SK-N-SH treated with all-trans-retinoic acid at 6 μM for 48 hours (cell line): ENCODE data around the gene GUK1.

Experiments used
- ATAC-seq: fragments of 200-7000 bp; cut with Tn5 transposase; 3 replicates; pipeline ENCODE4 v1.9.1; 2020; ENCODE audit warnings: mild to moderate bottlenecking, moderate library complexity
- ARNTL ChIP-seq: fragments of 450-650 bp; formaldehyde crosslinking; IDR thresholded peaks from 2 replicates; pipeline ENCODE4 v1.5.0; 2020; ENCODE audit warnings: low read depth, mild to moderate bottlenecking, moderate library complexity, borderline replicate concordance
- BACH2 ChIP-seq: fragments of 250-450 bp; sonication (Bioruptor Pico); IDR thresholded peaks from 2 replicates; pipeline ENCODE4 v1.9.0; 2021; ENCODE audit warnings: mild to moderate bottlenecking, borderline replicate concordance
- CSDC2 ChIP-seq: fragments of 250-450 bp; sonication (Bioruptor Pico); IDR thresholded peaks from 2 replicates; pipeline ENCODE4 v1.5.0; 2020; ENCODE audit warnings: mild to moderate bottlenecking, moderate library complexity
- ESRRG ChIP-seq: fragments of 250-450 bp; sonication (Bioruptor Pico); IDR thresholded peaks from 2 replicates; pipeline ENCODE4 v1.6.1; 2021; ENCODE audit warnings: mild to moderate bottlenecking
- GLIS3 ChIP-seq: fragments of 250-450 bp; sonication (Bioruptor Pico); IDR thresholded peaks from 2 replicates; pipeline ENCODE4 v1.5.0; 2020; ENCODE audit warnings: mild to moderate bottlenecking, moderate library complexity
- ISL1 ChIP-seq: fragments of 250-450 bp; sonication (Bioruptor Pico); IDR thresholded peaks from 2 replicates; pipeline ENCODE4 v2.1.2; 2022; ENCODE audit warnings: mild to moderate bottlenecking, moderate library complexity
- OSR1 ChIP-seq: fragments of 250-450 bp; sonication (Bioruptor Pico); IDR thresholded peaks from 2 replicates; pipeline ENCODE4 v1.8.0; 2022; ENCODE audit warnings: moderate library complexity, mild to moderate bottlenecking, inconsistent platforms
- RARB ChIP-seq: fragments of 250-450 bp; sonication (Bioruptor Pico); IDR thresholded peaks from 2 replicates; pipeline ENCODE4 v1.8.0; 2021; ENCODE audit warnings: mild to moderate bottlenecking, moderate library complexity
- SNAI2 ChIP-seq: fragments of 250-450 bp; sonication (Bioruptor Pico); IDR thresholded peaks from 2 replicates; pipeline ENCODE4 v1.5.0; 2020; ENCODE audit warnings: mild to moderate bottlenecking, moderate library complexity
- TCF4 ChIP-seq: fragments of 250-450 bp; sonication (Bioruptor Pico); IDR thresholded peaks from 2 replicates; pipeline ENCODE4 v1.8.0; 2021; ENCODE audit warnings: mild to moderate bottlenecking, moderate library complexity, borderline replicate concordance
- TOX ChIP-seq: fragments of 250-450 bp; sonication (Bioruptor Pico); IDR thresholded peaks from 2 replicates; pipeline ENCODE4 v1.8.0; 2021; ENCODE audit warnings: mild to moderate bottlenecking, moderate library complexity, borderline replicate concordance
- ZC3H10 ChIP-seq: fragments of 250-450 bp; sonication (Bioruptor Pico); IDR thresholded peaks from 2 replicates; pipeline ENCODE4 v1.5.1; 2021; ENCODE audit warnings: mild to moderate bottlenecking, moderate library complexity
- ZFP3 ChIP-seq: fragments of 250-450 bp; sonication (Bioruptor Pico); IDR thresholded peaks from 2 replicates; pipeline ENCODE4 v1.5.0; 2020; ENCODE audit warnings: mild to moderate bottlenecking, moderate library complexity
- ZFP30 ChIP-seq: fragments of 450-650 bp; formaldehyde crosslinking; IDR thresholded peaks from 2 replicates; pipeline ENCODE4 v1.5.0; 2022; ENCODE audit warnings: mild to moderate bottlenecking, moderate library complexity
- ZNF565 ChIP-seq: fragments of 450-650 bp; formaldehyde crosslinking; conservative IDR thresholded peaks from 2 replicates; pipeline ENCODE4 v1.5.0; 2020; ENCODE audit warnings: low read depth, mild to moderate bottlenecking, moderate library complexity
- ZNF70 ChIP-seq: fragments of 450-650 bp; formaldehyde crosslinking; IDR thresholded peaks from 2 replicates; pipeline ENCODE4 v1.5.0; 2020; ENCODE audit warnings: mild to moderate bottlenecking, moderate library complexity
- ZNF8 ChIP-seq: fragments of 450-650 bp; formaldehyde crosslinking; IDR thresholded peaks from 2 replicates; pipeline ENCODE4 v1.5.0; 2020; ENCODE audit warnings: mild to moderate bottlenecking, moderate library complexity
- TF ChIP-seq, protein P1 (sequence below): fragments of 250-450 bp; sonication (Bioruptor Pico); IDR thresholded peaks from 2 replicates; pipeline ENCODE4 v1.8.0; 2020; ENCODE audit warnings: mild to moderate bottlenecking, moderate library complexity, borderline replicate concordance
- TF ChIP-seq, protein P2 (sequence below): fragments of 250-450 bp; sonication (Bioruptor Pico); IDR thresholded peaks from 2 replicates; pipeline ENCODE4 v1.5.0; 2020; ENCODE audit warnings: mild to moderate bottlenecking, moderate library complexity
- TF ChIP-seq, protein P3 (sequence below): fragments of 250-450 bp; sonication (Bioruptor Pico); IDR thresholded peaks from 2 replicates; pipeline ENCODE4 v1.5.1; 2020; ENCODE audit warnings: low read depth, mild to moderate bottlenecking, moderate library complexity

The GUK1 gene

DNA sequence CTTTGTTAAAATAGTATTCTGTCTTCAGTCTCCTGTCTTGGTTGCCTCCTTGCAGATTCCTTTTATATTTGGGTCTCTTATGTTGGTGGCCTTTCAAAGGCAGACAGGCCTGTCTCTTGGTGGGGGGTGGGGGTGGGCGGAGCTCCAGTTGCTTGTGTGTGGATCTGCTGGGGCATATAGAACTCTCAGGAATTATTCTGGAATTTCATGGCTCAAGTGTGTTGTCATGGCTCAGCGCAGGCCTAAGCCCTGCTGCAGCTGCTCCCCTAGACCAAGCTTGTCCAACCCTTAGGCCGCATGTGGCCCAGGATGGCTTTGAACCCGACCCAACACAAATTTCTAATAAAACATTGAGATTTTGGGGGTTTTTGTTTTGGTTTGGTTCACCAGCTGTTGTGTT lies 44.9 kb upstream of the GUK1 start:
- ATAC-seq: no peak
- TF ChIP-seq ESRRG (no peak), OSR1 (CRISPR knock-in tag) (no peak), SNAI2 (no peak), BACH2 (CRISPR knock-in tag) (no peak), ZNF70 (CRISPR knock-in tag) (no peak), ZFP3 (CRISPR knock-in tag) (no peak), TCF4 (CRISPR knock-in tag) (no peak), TOX (no peak), ZNF8 (CRISPR knock-in tag) (no peak), ZFP30 (CRISPR knock-in tag) (no peak), ZNF565 (no peak), ISL1 (CRISPR knock-in tag) (no peak), ZC3H10 (CRISPR knock-in tag) (no peak), RARB (CRISPR knock-in tag) (no peak)
- TF ChIP-seq, protein P1, sequence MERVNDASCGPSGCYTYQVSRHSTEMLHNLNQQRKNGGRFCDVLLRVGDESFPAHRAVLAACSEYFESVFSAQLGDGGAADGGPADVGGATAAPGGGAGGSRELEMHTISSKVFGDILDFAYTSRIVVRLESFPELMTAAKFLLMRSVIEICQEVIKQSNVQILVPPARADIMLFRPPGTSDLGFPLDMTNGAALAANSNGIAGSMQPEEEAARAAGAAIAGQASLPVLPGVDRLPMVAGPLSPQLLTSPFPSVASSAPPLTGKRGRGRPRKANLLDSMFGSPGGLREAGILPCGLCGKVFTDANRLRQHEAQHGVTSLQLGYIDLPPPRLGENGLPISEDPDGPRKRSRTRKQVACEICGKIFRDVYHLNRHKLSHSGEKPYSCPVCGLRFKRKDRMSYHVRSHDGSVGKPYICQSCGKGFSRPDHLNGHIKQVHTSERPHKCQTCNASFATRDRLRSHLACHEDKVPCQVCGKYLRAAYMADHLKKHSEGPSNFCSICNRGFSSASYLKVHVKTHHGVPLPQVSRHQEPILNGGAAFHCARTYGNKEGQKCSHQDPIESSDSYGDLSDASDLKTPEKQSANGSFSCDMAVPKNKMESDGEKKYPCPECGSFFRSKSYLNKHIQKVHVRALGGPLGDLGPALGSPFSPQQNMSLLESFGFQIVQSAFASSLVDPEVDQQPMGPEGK (CRISPR knock-in tag): no peak
- TF ChIP-seq, protein P2, sequence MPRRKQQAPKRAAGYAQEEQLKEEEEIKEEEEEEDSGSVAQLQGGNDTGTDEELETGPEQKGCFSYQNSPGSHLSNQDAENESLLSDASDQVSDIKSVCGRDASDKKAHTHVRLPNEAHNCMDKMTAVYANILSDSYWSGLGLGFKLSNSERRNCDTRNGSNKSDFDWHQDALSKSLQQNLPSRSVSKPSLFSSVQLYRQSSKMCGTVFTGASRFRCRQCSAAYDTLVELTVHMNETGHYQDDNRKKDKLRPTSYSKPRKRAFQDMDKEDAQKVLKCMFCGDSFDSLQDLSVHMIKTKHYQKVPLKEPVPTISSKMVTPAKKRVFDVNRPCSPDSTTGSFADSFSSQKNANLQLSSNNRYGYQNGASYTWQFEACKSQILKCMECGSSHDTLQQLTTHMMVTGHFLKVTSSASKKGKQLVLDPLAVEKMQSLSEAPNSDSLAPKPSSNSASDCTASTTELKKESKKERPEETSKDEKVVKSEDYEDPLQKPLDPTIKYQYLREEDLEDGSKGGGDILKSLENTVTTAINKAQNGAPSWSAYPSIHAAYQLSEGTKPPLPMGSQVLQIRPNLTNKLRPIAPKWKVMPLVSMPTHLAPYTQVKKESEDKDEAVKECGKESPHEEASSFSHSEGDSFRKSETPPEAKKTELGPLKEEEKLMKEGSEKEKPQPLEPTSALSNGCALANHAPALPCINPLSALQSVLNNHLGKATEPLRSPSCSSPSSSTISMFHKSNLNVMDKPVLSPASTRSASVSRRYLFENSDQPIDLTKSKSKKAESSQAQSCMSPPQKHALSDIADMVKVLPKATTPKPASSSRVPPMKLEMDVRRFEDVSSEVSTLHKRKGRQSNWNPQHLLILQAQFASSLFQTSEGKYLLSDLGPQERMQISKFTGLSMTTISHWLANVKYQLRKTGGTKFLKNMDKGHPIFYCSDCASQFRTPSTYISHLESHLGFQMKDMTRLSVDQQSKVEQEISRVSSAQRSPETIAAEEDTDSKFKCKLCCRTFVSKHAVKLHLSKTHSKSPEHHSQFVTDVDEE (CRISPR knock-in tag): no peak

DNA sequence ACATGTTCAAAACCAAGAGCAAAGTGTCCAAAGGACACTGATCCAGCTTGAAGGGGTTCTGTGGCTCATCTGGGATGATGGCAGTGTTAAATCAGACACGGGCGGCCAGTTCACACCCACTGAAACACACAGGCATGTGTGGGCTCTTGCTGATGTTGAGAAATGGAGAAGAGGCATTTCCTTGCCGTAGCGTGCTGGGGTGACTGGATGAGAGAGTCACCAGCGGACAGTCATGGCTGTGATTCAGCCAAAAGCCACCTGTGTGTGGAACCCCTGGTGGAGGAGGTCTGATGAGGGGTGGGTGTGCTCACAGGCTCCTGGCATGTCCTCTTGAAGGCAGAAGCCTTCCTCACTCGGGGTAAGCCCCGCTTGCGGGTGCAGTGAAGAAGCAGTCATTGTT lies 44.1 kb upstream of the GUK1 start:
- TF ChIP-seq GLIS3 (CRISPR knock-in tag): no peak
- TF ChIP-seq TCF4 (CRISPR knock-in tag): no peak
- TF ChIP-seq, protein P1 (CRISPR knock-in tag): no peak
- TF ChIP-seq ESRRG: no peak
- no peak for TF ChIP-seq TOX
- TF ChIP-seq ARNTL (CRISPR knock-in tag): no peak
- TF ChIP-seq ZFP3 (CRISPR knock-in tag): no peak
- TF ChIP-seq BACH2 (CRISPR knock-in tag): no peak
- TF ChIP-seq, protein P2 (CRISPR knock-in tag): no peak
- TF ChIP-seq ZC3H10 (CRISPR knock-in tag): no peak
- no peak for TF ChIP-seq SNAI2
- TF ChIP-seq, protein P3, sequence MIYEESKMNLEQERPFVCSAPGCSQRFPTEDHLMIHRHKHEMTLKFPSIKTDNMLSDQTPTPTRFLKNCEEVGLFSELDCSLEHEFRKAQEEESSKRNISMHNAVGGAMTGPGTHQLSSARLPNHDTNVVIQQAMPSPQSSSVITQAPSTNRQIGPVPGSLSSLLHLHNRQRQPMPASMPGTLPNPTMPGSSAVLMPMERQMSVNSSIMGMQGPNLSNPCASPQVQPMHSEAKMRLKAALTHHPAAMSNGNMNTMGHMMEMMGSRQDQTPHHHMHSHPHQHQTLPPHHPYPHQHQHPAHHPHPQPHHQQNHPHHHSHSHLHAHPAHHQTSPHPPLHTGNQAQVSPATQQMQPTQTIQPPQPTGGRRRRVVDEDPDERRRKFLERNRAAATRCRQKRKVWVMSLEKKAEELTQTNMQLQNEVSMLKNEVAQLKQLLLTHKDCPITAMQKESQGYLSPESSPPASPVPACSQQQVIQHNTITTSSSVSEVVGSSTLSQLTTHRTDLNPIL: no peak
- no peak for TF ChIP-seq CSDC2
- TF ChIP-seq ZNF8 (CRISPR knock-in tag): no peak
- TF ChIP-seq, all 23 proteins: peak for 0
- no peak for ATAC-seq
